ENCODE data around the gene KDM4B. TPM values are rescaled to one million over a fixed set of nuclear protein-coding genes. Genes with fewer than 3 reads are reported as not detected.

Gene KDM4B
- total and polyA plus RNA-seq, 2 of the 8 experiments (the other 6 are each of a cell fraction or from before 2014, with no cell fraction given) = 12.0 to 31.9 TPM

- H3K56ac ChIP-seq (replicated peaks; ENCODE audit: insufficient read length, low read depth, low read length) = no peak overlapping the region
- no peak for FAIRE-seq
- 81% methylated on average over 5 of the region's 5 CpGs; no CpG with 5 or more reads in 1 of the 2 experiments for WGBS, 2 experiments (ENCODE audit: extremely low coverage in 1 of 2, insufficient coverage in 1 of 2, insufficient read length in 1 of 2, insufficient replicate concordance in 2 of 2, low coverage in 1 of 2, low lambda C conversion rate in 2 of 2, missing lambda C conversion rate in 1 of 2)
- TF ChIP-seq TBP (IDR thresholded peaks at IDR 0.05; ENCODE audit: low read depth, low read length) (no peak), JUND (IDR thresholded peaks at IDR 0.05; ENCODE audit: low read length) (no peak), KDM1A (IDR thresholded peaks at IDR 0.05; ENCODE audit: borderline replicate concordance, low read length) (no peak), CTBP2 (IDR thresholded peaks at IDR 0.05; ENCODE audit: borderline replicate concordance, insufficient read depth, insufficient read length, low read length) (no peak), BACH1 (IDR thresholded peaks at IDR 0.05; ENCODE audit: low read length) (no peak), BCL11A (IDR thresholded peaks at IDR 0.05; ENCODE audit: low read depth in 2 of 2, low read length in 2 of 2) (no peak), KDM4A (IDR thresholded peaks at IDR 0.05; ENCODE audit: low read depth, low read length, severe bottlenecking) (no peak)
These were observed 27.8 kb downstream of the KDM4B start for GRCh38 chr19:4996701-4997100.

More at GRCh38 chr19:4996701-4997100, 27.8 kb downstream of the KDM4B start:
- ChIA-PET CTCF (ENCODE audit: partially characterized antibody) (interaction anchor here (0.8 to 2.7 kb wide), 6 partner anchors 11 to 111 kb away, joined by 3 to 16 read pairs (median 4); no protein-coding TSS in a partner anchor), POLR2A (ENCODE audit: partially characterized antibody) (interaction anchor here (1.1 to 1.4 kb wide), 2 partner anchors 16 to 25 kb away, joined by 3 to 4 read pairs; no protein-coding TSS in a partner anchor)
- Histone ChIP-seq H4K5ac (ENCODE audit: insufficient read length, low read depth, low read length) (no peak overlapping the region), H3K79me1 (ENCODE audit: low read depth, low read length) (peaks cover 10% of the 10 kb centered on the region), H3K27ac (ENCODE audit: low read depth, low read length) (no peak overlapping the region), H4K8ac (ENCODE audit: extremely low read depth, insufficient read depth, low read length) (no peak overlapping the region), H3K18ac (ENCODE audit: extremely low read depth, low read length) (no peak overlapping the region), H3K27me3 (replicated peaks in 1 of 4; ENCODE audit: control insufficient read depth in 3 of 4, extremely low read depth in 1 of 4, insufficient read depth in 3 of 4, low read length in 3 of 4) (no peaks in the 10 kb centered on the region), H2AFZ (ENCODE audit: low read length) (no peak overlapping the region), H4K20me1 (replicated peaks in 1 of 2; ENCODE audit: control insufficient read depth in 1 of 2, insufficient read depth in 2 of 2, low read length in 2 of 2) (peaks cover 8 to 11% of the 10 kb centered on the region in 2 experiments), H3K36me3 (ENCODE audit: control insufficient read depth in 2 of 4, insufficient read depth in 4 of 4, low read length in 3 of 4) (no peaks in the 10 kb centered on the region), H2AK5ac (ENCODE audit: low read depth, low read length) (no peak overlapping the region), H3K14ac (ENCODE audit: insufficient read length) (no peak overlapping the region), H3K79me2 (ENCODE audit: control insufficient read depth in 1 of 2, insufficient read depth in 2 of 2, low read length in 2 of 2) (peaks cover 0 to 56% of the 10 kb centered on the region in 2 experiments; a peak in 2 of 4 replicates), H2BK5ac (ENCODE audit: low read depth, low read length) (no peak overlapping the region), H2BK120ac (replicated peaks; ENCODE audit: low read depth, low read length) (no peak overlapping the region), H3K9ac (replicated peaks in 1 of 4; ENCODE audit: extremely low read depth in 1 of 4, low read depth in 3 of 4, low read length in 3 of 4) (no peak overlapping the region), H4K91ac (replicated peaks; ENCODE audit: insufficient read length, low read length) (no peak overlapping the region), H3K9me3 (ENCODE audit: insufficient read depth in 2 of 2, low read depth in 1 of 2, low read length in 1 of 2) (no peaks in the 10 kb centered on the region), H3K4me2 (ENCODE audit: insufficient read depth in 1 of 2, low read depth in 2 of 2, low read length in 2 of 2) (no peak overlapping the region), H3K23ac (ENCODE audit: insufficient read length) (no peak overlapping the region), H2BK15ac (ENCODE audit: low read length) (no peak overlapping the region), H2BK20ac (ENCODE audit: low read length) (no peak overlapping the region), H3K4me3 (ENCODE audit: extremely low read depth in 1 of 4, insufficient read depth in 2 of 4, low read depth in 3 of 4, low read length in 4 of 4) (no peak overlapping the region), H3K4ac (replicated peaks; ENCODE audit: insufficient read length, low read depth, low read length) (no peak overlapping the region), H2BK12ac (ENCODE audit: low read depth, low read length) (no peak overlapping the region), H3K23me2 (ENCODE audit: low read depth, low read length) (peaks cover 10% of the 10 kb centered on the region; the same call in 1 of the 2 replicates), H3K4me1 (replicated peaks in 1 of 4; ENCODE audit: control insufficient read depth in 3 of 4, insufficient read depth in 4 of 4, low read length in 3 of 4) (no peaks in the 10 kb centered on the region)
- DNase-seq (ENCODE audit: low read depth in 1 of 2, low spot score in 2 of 2) = no peak
